ENCODE results near the gene NEGR1.

The NEGR1 gene

DNA sequence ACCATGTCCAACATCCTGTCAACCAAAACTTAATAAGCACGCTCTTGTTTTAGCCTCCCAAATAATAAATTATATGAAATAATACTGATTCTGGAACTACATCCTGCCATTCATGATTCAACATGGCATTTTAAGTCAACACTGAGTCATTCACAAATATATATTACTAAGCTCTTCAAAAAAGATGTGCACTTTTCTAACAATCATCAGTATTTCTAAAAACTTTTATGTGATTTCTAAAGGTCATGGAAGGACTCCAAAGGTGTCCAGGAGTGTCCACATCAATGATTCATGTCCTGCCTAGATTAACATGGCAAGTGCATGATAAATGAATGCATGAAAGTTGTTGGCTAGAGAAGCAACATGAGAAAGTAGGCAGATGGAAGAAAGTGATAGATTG lies 51.6 kb downstream of the NEGR1 start:
- no peak for DNase-seq (ENCODE audit: low read depth)

DNA sequence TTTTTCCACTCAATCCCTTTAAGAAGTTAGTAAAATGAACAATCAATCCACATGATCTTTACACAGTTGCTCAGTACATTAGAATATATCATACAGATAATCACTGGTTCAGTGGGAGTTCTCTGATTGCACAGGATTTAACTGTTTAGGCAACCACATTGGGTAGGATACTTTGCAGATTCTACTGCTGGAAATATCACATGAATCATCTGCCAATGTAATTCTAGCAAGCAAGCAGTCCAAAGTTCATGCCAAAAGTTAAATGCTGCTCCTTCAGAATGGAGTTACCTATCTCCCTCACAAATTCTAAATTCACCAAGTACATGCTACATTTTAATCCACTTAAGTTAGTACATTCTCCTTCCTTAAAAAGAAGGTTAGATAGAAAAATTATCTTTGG lies 52.4 kb downstream of the NEGR1 start:
- DNase-seq (ENCODE audit: low read depth) = no peak

DNA sequence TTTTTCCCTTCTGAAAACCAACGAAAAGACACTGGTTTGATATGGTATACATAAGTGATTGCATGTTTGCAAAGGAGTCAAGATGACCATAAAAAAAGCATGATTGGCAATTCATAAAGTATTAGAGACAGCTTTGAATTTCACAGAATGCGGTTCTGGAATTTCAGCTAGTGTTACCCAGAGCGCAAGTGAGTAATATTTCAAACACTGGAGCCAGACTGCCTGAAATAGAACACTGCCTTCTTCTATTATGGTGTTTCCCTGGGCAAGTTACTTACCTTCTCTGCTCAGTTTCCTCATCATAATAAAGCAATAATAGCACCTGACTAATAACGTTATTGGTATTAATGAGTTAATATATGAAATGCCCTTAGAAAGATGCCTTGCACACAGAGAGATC lies 54.7 kb downstream of the NEGR1 start:
- no peak for DNase-seq (ENCODE audit: low read depth)

DNA sequence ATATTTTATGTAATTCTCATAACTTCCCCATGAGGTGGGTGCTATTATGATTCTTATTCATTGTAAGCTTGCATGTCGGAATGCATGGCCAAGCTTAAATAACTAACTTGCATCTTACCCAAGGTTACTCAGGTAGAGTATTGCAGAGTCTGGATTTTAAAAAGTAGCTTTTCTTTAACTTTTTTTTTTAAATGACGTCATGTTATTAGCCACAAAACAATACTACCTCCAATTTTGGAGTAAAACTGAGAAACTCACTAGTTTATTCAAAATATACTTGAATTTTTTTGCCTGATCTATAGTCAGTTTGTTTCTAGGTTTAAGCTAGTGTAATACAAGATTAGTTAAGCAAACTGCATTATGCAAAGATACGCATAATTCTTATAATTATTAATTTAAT lies 57.8 kb downstream of the NEGR1 start:
- DNase-seq (ENCODE audit: low read depth) = no peak

DNA sequence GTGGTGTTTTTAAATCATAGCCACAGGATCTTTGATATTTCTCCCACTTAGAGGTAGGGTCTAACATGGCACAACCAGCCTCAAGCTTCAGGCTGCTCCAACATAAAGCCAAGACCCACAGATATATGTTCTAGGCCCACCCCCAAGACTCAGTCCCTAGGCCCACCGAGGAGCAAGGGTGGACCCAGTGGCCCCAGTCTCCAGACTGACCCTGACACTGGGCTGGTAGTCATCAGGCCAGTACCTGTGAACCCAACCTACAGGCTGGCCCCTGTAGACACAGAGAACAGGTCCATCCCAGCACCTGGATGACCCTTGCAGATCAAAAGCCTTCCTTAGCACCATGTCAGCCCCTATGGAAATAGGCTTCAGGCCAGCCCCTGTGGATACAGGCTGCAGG lies 60.5 kb downstream of the NEGR1 start:
- DNase-seq (ENCODE audit: low read depth) = no peak

DNA sequence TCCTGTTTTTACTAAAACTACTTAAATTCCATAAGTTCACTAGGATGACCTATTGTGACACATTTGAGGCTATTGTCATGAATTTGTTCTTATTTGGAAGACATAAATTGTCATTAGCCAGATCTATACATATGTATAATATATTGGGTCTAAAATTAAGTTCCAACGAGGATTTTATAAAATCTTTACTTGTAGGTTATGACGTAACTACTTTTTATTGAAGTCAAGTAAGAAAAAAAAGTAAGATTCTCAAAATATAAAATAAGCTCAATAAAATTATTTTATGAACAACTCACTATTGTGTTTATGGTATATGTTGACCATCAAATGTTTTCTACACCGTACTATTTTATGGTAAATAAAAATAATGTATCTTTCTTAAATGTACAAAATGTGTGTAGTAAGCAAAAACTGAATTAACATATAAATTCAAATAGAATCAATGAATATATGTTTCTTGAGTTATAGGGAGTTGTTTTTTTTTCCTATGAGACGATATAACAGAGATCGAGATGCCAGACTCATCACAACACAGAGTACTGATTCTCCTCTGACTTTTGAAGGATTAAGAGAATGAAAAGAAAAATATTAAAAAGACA lies 64.1 kb downstream of the NEGR1 start:
- DNase-seq (ENCODE audit: low read depth) = no peak

DNA sequence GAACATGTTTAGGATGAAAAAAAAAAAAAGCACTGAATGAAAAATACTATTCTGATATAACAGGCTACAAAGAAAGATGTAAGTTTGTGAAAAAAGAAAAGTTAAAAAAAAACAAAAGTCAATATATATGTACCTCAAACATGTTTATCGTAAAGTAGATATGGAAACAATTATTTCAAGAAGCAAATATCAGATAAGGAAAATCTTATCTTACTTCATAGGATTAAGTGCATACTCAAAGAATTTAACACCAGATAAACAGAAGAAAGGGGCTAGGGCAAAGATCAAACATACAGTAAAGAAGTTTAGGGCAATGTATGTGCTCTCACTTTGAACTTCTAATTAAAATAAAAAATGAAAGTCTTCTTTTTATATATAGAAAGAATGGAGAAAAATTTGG lies 75.3 kb downstream of the NEGR1 start:
- no peak for DNase-seq (ENCODE audit: low read depth)

DNA sequence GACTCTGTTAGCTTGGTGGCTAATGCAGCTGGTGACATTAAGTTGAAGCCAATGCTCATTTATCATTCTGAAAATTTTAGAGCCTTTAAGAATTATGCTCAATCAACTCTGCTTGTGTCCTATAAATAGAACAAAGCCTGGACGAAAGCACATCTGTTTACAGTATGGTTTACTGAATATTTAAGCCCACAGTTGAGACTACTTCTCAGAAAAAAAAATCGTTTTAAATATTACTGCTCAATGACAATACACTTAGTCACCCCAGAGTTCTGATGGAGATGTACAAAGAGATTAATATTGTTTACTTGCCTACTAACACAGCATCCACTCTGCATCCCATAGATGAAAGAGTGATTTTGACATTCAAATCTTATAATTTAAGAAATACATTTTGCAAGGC lies 79.6 kb downstream of the NEGR1 start:
- no peak for DNase-seq (ENCODE audit: low read depth)

DNA sequence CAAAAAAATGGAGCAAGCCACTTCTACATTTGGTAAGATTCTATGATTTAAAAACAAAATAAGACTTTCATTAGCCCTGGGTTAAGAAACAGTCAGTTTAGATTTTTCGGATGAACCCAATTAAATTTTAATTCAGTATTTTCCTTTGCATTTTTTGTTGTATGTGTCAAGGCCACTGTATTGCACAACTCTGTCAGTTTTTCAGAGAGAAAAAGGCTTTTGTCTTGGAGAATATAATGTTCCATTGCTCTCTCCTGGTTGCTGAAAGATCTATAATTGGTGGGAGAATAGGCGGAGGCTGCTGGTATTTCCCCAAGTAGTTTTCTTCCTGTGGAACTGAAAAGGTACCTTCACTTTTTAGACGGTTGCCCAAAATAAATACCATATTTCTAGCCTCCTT lies 84.6 kb downstream of the NEGR1 start:
- DNase-seq (ENCODE audit: low read depth) = no peak

DNA sequence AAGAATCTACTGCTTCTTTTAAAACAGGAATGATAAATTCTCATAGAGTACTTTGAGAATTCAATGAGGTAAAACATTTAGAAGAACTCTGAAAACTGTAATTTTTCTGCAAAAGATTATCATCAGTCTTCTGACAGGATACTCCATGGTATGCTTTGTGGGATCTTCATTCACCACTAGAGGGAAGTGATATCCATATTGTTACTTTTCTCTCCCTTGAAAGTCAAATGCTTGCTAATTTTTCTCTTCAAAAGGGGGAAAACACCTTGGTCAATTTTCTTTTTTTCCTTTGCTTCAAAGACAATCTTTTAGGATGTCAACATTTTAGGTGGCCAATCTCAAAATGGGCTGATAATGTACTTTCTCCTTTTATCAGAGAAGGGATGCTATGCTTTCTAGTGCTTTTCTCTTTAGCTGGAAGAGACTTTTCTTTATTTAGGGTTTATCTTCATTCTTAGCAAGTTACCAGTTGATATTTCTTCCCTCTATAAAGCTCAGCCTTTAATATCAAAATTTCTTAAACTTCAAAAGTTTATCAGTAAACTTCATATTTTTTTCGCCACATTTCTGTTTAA lies 95.5 kb downstream of the NEGR1 start:
- no peak for DNase-seq (ENCODE audit: low read depth)

DNA sequence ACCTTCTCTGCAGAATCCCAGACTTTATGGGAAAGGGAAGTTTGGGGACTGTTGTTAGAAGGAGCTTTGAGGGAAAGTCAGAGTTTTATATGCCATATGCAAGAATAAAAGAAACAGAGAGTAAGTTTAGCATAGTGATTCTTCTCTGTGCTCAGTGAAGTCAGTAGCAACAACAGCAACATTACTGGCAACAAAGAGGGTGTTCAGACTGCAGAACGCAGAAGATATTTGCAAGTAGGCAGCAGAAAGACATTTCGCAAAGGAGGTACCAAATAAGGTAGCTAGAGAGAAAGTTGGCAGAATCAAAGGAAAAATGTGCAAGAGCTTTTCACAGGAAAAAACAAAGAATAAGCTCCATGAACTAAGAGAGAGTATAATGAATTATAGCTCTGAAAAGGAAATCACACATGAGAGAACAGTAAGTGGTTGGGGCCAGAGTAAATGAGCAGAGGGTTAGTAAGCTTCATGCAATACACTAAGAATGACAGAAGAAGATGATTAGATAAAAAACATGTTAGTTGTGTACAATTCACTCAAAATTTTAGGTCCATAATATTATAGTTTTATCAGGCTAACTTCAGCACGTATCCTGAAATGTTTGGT lies 98.1 kb downstream of the NEGR1 start:
- DNase-seq (ENCODE audit: low read depth) = no peak

DNA sequence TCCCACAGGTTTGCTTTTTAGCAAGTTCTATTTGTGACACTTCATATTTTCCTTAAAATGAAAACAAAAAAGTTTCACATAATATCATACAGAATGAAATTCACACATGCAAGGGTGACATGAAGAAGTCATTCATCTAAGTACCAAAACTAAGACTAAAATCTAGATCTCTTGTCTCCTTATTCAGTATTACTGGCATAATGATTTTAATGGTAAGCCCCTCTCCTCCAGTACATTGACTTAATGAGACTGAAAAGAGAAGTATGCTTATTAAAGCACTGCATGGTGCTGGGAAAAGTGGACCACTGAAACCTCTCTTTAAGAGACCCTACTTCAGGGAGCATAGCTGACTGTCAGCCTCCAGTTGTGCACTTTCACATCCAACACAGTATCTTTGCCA lies 99.5 kb downstream of the NEGR1 start:
- no peak for DNase-seq (ENCODE audit: low read depth)

DNA sequence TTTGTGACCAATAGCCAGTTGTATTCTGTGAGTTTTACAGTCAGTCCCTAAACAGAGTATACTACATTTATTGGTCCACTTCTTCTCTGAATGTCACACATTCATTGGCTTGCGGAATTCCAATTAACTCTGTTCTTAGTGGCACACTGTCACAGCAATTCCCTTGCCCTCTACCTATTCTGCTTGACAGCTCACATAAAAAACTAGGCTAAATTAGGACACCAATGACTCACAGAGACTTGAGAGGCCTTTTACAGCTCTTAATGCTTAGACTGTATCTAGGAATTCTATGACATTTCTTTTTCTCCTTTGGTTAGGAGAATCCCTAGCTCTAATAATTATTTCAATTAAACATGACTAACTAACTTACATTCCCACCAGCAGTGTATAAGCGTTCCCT lies 104.1 kb downstream of the NEGR1 start:
- no peak for DNase-seq (ENCODE audit: low read depth)

DNA sequence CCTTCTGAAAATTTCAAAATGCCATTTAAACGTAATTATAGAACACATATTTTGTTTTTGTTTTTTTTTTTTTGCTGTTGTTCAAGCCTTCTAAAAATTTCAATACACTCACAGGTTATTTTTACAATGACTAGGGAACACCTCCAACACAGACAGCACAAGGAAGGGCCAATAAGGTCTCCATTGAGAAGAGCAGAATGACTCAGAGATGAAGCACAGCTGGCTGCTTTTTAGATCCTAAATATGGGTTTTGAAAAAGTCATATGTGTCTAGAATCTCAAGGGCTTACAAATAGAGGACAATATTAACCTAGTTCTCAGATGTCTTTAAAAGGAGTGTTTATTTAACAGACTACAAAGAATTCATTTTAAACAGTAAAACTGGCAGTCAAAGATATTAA lies 104.6 kb downstream of the NEGR1 start:
- no peak for DNase-seq (ENCODE audit: low read depth)

DNA sequence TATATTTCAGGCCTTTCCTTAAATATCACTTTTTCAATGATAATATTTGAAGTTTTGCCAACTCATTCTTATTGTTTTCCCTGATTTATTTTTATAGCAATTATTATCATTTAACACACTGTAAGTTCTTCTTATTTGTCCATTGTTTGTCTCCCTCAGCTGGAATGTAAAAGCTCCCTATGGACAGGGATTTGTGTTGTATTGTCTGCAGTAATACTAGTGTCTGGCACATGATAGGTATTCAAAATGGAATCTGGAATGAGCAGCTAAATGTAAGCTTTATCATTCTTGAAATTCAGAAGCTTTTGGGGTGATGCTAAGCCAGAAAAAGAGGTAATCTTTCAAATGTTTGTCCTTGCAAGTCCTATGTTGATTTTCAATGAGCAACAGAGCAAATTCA lies 112.1 kb downstream of the NEGR1 start:
- DNase-seq (ENCODE audit: low read depth) = no peak

DNA sequence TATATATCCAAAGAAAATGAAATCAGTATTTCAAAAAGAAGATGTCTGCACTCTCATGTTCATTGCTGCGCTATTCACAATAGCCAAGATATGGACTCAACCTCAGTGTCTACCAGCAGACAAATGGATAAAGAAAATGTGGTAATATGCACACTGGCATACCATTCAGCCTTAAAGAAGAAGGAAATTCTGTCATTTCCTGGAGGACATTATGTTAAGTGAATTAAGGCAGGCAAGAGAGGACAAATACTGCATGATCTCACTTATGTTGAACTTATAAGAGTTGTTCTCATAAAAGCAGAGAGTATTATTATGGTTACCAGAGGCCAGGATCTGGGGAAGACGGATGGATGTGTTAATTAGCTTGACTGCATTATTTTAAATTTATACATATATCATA lies 115.9 kb downstream of the NEGR1 start:
- no peak for DNase-seq (ENCODE audit: low read depth)

DNA sequence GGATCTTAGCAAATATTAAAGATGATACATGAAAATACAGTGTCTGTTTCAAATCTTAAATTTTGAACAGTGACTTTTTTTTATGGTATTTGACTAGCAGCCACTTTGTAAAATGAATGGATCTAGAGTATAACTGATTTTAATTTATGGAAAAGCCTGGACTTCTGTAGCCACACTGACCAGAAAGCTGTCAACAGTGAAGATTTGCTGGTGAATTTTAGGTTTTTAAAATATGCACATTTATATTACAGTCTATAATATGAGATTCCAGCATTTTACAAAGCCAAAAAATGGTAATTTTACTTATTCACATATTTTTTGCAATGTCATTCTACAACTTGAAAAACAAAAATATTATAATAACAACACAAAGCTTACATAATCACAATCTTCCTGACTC lies 131.8 kb downstream of the NEGR1 start:
- DNase-seq (ENCODE audit: low read depth) = no peak

DNA sequence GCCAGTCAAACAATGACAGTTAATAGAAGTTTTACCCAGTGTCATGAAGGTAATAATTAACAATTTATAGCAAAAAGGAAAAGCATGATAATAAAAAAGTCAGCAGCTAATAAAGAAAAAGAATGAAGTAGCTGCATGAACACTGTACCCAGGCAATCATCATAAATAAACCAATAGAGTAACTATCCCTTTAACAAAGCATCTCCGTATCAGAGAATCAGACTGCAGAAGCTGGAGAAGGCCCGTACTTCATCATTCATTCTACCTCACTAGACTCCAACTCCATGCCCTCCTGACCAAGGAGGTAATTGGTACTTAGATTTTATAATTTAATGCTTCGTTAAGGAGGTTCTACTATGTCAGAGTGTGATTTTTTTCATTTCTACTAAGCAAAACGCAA lies 140.5 kb downstream of the NEGR1 start:
- DNase-seq (ENCODE audit: low read depth) = no peak

DNA sequence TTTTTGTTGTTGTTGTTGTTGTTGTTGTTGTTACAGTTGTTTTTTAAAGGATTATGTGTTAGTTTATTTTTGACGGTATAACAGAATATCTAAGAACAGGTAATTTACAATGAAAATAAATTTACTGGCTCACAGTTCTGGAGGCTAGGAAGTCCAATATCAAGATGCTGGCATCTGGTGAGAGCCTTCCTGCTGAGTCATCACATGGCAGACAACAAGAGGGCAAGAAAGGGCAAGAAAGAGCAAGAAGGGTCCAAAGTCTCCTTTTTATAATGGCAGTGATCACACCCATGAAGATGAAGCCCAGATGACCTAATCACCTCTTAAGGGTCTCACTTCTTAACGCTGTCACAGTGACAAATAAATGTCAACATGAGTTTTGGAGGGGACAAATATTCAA lies 142.1 kb downstream of the NEGR1 start:
- DNase-seq (ENCODE audit: low read depth) = no peak

DNA sequence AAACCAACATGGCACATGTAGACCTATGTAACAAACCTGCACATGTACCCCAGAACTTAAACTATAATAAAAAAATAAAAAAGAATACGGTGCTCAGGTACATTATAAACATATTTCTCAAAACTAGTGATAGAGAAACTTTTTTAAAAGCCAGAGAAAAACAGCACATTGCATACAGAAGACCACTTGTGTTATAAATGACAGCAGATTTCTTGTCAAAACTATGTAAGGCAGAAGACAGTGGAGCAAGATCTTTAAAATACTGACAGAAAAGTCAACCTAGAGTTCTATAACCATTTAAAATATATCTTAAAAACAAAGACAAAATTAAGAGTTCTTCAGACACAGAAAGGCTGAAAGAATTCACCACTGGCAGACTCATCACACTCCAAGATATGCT lies 144.7 kb downstream of the NEGR1 start:
- DNase-seq (ENCODE audit: low read depth) = no peak

DNA sequence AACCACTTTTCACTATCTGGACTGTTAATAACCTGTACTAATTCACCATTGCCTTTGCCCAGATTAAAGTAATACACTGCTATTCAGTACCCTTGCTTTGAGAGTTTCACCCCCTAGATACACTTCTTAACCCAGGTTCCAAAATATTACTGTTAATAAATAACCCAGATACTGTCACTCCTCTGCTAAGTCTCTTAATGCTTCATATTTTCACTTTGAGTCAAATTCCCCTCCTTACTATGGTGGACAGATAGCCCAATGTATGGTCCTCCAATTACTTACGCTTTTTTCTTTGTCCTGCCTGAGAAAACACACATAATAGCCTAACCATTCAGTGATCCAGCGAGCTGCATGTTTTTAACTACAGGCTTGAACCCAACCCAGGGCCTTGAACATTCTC lies 152.5 kb downstream of the NEGR1 start:
- DNase-seq (ENCODE audit: low read depth) = no peak

DNA sequence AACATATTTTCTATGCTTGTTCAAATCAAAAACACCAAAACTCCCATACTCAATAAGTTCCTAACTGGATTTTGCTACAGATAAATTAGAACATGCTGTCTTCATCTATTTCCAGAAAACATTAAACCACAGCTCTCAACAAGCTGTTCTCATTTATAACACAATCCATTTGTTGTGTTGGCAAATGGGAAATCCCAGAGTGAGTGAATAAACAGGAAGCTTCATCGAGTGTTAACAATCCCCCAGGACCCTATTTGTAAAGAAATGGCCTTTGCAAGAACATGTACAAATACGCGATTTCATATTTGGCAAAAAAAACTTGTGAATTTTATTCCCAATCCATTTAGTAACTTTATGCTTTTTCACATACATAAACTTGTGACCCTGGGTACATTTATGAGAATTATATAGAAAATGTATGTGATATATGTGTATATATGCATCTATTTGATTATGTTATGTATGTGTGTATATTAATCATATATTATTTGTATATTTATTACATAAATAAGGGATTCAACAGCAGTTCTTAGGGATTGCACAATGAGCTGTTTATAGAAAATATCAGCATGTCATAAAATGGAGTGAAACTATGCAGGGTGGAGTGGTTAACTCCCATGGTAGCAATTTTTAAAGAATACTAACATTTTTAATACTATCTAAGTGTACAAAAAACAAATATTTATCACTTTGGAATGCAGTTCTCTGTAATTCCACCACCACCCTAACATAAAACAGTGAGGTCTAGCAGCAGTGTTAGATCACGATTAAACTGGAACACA lies 160.0 kb downstream of the NEGR1 start:
- no peak for DNase-seq (ENCODE audit: low read depth)

DNA sequence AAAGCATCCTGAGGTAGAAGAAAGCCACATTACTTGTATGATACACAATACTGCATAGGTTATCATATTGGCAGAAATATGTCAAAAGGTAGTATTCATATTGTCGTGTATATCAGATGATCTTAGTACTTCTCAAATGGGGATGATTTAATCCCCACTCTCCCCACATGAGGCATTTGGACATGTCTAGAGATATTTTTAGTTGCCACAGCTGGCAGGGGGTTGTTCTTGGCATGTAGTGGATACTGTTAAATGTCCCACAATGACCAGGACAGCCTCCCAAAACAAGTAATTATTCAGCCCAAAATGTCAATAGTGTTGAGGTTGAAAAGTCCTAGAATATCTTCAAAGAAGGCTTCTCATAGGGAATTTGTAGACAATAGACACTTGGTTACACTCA lies 162.8 kb downstream of the NEGR1 start:
- DNase-seq (ENCODE audit: low read depth) = no peak
